Natural killer cell (primary cell): ENCODE measurements around the gene PLA2G6. TPM values are rescaled to one million over a fixed set of nuclear protein-coding genes. Genes with fewer than 3 reads are reported as not detected.

Experiments
- ATAC-seq, 3 donors: fragments of 150-1000 bp in 2 of 3; fragments of 200-7000 bp in 1 of 3; cut with Tn5 transposase; 1 replicate in 1 of 3; 2 replicates in 2 of 3; pipeline ENCODE4 v1.10.0; 2021; ENCODE audit warnings: mild to moderate bottlenecking in 2 of 3, moderate library complexity in 2 of 3
- DNase-seq, 2 donors: peaks; one replicate each; pipeline versions ENCODE4 v3.0.0 to v3.0.0-alpha.2; 2013 to 2021; ENCODE audit warnings: mixed read lengths in 1 of 2
- H3K27ac ChIP-seq: one replicate; pipeline ENCODE4 v1.5.1; 2013; ENCODE audit warnings: mild to moderate bottlenecking, low read length
- H3K27me3 ChIP-seq: one replicate; pipeline ENCODE4 v1.6.1; 2013; ENCODE audit warnings: low read length; ENCODE audit not compliant: control insufficient read depth, insufficient read depth
- H3K36me3 ChIP-seq: one replicate; pipeline ENCODE4 v1.6.1; 2013; ENCODE audit warnings: low read length; ENCODE audit not compliant: control insufficient read depth, insufficient read depth
- H3K4me1 ChIP-seq: one replicate; pipeline ENCODE4 v1.6.1; 2013; ENCODE audit warnings: low read length; ENCODE audit not compliant: control insufficient read depth, insufficient read depth
- H3K4me3 ChIP-seq: one replicate; pipeline ENCODE4 v1.5.1; 2013; ENCODE audit warnings: low read length
- H3K9me3 ChIP-seq: one replicate; pipeline ENCODE4 v1.6.1; 2013; ENCODE audit warnings: low read length; ENCODE audit not compliant: control insufficient read depth, insufficient read depth
- H3K27ac Mint-ChIP-seq, 2 donors: one replicate each; pipeline ENCODE4 v1.8.0; 2022; ENCODE audit warnings: mild to moderate bottlenecking in 2 of 2, mixed read lengths in 2 of 2, moderate library complexity in 1 of 2
- H3K27me3 Mint-ChIP-seq, 2 donors: one replicate each; pipeline ENCODE4 v1.8.0; 2022; ENCODE audit warnings: low read depth in 2 of 2, mixed read lengths in 2 of 2
- H3K36me3 Mint-ChIP-seq: one replicate; pipeline ENCODE4 v1.8.0; 2022; ENCODE audit warnings: mixed read lengths
- H3K4me1 Mint-ChIP-seq, 2 donors: one replicate each; pipeline ENCODE4 v1.8.0; 2022; ENCODE audit warnings: mixed read lengths in 2 of 2
- H3K4me3 Mint-ChIP-seq: one replicate; pipeline ENCODE4 v1.8.0; 2022; ENCODE audit warnings: mild to moderate bottlenecking, moderate library complexity, mixed read lengths
- H3K9me3 Mint-ChIP-seq, 2 donors: one replicate each; pipeline ENCODE4 v1.8.0; 2022; ENCODE audit warnings: mixed read lengths in 2 of 2
- WGBS: methylation state at CpG from one replicate; pipeline ENCODE4 v1.1.7; 2013; ENCODE audit warnings: missing lambda C conversion rate; ENCODE audit not compliant: insufficient coverage; 5-methylcytosine and 5-hydroxymethylcytosine counted together
- intact Hi-C: fragments of 100-400 bp; cut with micrococcal nuclease; formaldehyde crosslinking; loops from one replicate; pipeline ENCODE4 v1.14.2; 2022
- total RNA-seq, 4 donors: library from RNA; stranded (reverse); fragments of 120-200 nt in 1 of 4; gene quantifications; one replicate each; pipeline versions ENCODE4 v1.2.3 to v1.2.4, GENCODE V29; 2013 to 2022
- TF ChIP-seq, protein P1 (sequence below): fragments of 200-600 bp; IDR thresholded peaks from one replicate; pipeline ENCODE4 v1.8.0; 2022; ENCODE audit warnings: antibody characterized with exemption

The PLA2G6 gene
- total RNA-seq, 3 donors from 2014 or later (not counting 1 experiment from before 2014, with no cell fraction given): 137 to 167 (median 145) TPM

DNA sequence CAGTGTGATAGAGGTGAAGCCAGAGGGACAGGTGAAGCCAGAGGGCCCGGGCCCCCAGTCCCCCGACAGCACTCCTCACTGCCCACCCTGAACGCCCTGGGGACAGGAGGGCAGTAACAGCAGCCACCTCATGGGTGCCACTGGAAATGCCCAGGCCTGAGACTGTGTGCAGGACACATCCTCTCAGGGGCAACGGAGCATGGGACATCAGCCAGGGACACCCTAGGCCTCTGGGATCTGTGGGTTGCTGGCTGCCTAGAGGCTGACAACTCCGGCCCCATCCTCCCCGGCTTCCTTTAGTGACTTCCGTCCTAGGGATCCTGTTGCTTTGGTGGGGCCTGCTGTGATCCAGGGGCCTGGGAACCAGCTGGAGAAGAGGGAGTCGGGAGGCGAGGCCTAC, 53.8 kb downstream of the PLA2G6 start:
- Histone ChIP-seq H3K27ac (no peak overlapping the region), H3K9me3 (no peaks in the 10 kb centered on the region), H3K4me3 (no peak overlapping the region), H3K36me3 (peaks cover 50% of the 10 kb centered on the region), H3K4me1 (peaks cover 7% of the 10 kb centered on the region), H3K27me3 (no peaks in the 10 kb centered on the region)
- WGBS: 92% methylated on average over 9 of the region's 9 CpGs
- no peak overlapping the region for H3K4me3 Mint-ChIP-seq
- H3K4me1 Mint-ChIP-seq: peaks cover 5 to 6% of the 10 kb centered on the region in 2 donors
- TF ChIP-seq, protein P1, sequence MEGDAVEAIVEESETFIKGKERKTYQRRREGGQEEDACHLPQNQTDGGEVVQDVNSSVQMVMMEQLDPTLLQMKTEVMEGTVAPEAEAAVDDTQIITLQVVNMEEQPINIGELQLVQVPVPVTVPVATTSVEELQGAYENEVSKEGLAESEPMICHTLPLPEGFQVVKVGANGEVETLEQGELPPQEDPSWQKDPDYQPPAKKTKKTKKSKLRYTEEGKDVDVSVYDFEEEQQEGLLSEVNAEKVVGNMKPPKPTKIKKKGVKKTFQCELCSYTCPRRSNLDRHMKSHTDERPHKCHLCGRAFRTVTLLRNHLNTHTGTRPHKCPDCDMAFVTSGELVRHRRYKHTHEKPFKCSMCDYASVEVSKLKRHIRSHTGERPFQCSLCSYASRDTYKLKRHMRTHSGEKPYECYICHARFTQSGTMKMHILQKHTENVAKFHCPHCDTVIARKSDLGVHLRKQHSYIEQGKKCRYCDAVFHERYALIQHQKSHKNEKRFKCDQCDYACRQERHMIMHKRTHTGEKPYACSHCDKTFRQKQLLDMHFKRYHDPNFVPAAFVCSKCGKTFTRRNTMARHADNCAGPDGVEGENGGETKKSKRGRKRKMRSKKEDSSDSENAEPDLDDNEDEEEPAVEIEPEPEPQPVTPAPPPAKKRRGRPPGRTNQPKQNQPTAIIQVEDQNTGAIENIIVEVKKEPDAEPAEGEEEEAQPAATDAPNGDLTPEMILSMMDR: no peak
- no peaks in the 10 kb centered on the region for H3K27me3 Mint-ChIP-seq
- DNase-seq: no peak
- H3K27ac Mint-ChIP-seq: no peak overlapping the region
- no peaks in the 10 kb centered on the region for H3K9me3 Mint-ChIP-seq
- no peaks in the 10 kb centered on the region for H3K36me3 Mint-ChIP-seq
- intact Hi-C loops: no loop called here
- no peak for ATAC-seq

DNA sequence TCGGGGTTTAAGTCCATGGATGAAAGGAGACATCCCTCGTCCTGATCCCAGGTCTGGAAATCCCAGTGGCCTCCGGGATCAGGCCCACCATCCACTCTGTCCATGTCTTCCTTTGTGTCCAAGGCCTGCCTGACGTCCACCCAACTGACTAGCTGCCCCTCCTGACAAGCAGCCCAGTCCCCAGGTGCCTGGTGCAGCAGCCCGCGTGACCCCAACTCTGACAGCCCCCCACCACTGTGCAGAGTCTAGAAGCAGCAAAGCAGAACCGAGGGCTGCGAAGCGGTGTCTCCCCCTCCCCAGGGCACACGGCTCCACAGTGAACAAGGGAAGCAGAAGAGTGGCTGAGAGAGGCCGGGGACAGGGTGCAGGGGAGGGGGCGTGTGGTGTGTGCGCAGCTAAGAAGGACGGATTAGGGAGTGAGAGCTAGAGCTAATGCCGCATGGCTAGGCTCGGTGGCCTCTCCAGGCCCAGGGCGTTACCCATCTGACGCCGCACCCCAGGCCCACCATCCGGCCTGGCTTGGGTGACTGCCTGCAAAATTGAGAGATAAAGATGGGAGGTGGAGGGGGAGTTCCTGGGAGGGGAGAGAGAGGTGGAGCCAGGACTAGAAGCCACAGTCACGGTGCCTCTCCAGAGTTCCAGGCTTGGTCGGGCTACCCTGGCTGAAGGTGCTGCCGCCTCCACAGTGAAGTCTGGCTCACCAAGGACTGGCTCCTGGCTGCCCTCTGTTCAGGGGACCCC, 54.5 kb downstream of the PLA2G6 start:
- ATAC-seq (no peak), DNase-seq (no peak)
- 93% methylated on average over 23 of the region's 23 CpGs for WGBS
- no peaks in the 10 kb centered on the region for H3K9me3 ChIP-seq
- H3K36me3 ChIP-seq: peaks cover 42% of the 10 kb centered on the region
- intact Hi-C loops: no loop called here
- Mint-ChIP-seq H3K9me3 (no peaks in the 10 kb centered on the region), H3K4me3 (no peak overlapping the region), H3K36me3 (no peaks in the 10 kb centered on the region), H3K4me1 (peaks cover 5 to 6% of the 10 kb centered on the region in 2 donors), H3K27ac (peak overlapping the region in 1 of 2 donors; percentile 59), H3K27me3 (no peaks in the 10 kb centered on the region)
- no peak overlapping the region for H3K4me3 ChIP-seq
- H3K4me1 ChIP-seq: peaks cover 7% of the 10 kb centered on the region
- H3K27ac ChIP-seq: no peak overlapping the region
- no peaks in the 10 kb centered on the region for H3K27me3 ChIP-seq
- TF ChIP-seq, protein P1: no peak

DNA sequence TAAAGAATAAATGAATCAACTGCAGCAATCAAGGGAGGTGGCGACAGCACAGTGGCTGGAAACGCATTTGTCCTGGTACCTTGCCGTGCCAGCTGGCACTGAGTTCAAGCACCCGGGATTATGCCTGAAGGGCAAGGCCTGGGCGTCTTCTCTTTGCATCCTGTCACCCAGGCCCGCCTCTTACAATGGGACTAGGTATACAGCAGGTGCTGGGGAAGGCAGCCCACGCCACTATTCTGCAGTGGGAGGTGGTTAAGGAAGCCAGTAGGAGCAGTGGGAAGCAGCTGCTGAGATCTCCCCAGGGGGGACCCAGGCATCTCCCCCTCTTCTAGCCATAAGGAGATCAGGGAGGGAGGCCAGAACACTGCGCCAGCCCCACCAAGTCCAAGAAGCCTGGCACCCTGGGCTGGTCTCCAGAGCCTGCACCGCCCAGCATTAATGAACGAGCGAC, 55.9 kb downstream of the PLA2G6 start:
- H3K27ac Mint-ChIP-seq: no peak overlapping the region
- no peak overlapping the region for H3K4me3 Mint-ChIP-seq
- Histone ChIP-seq H3K4me1 (peaks cover 7% of the 10 kb centered on the region), H3K36me3 (peaks cover 37% of the 10 kb centered on the region), H3K4me3 (no peak overlapping the region), H3K27me3 (no peaks in the 10 kb centered on the region), H3K27ac (no peak overlapping the region), H3K9me3 (no peaks in the 10 kb centered on the region)
- intact Hi-C loops: no loop called here
- no peaks in the 10 kb centered on the region for H3K36me3 Mint-ChIP-seq
- ATAC-seq (no peak), DNase-seq (no peak)
- no peaks in the 10 kb centered on the region for H3K27me3 Mint-ChIP-seq
- peaks cover 5 to 6% of the 10 kb centered on the region in 2 donors for H3K4me1 Mint-ChIP-seq
- H3K9me3 Mint-ChIP-seq: no peaks in the 10 kb centered on the region
- WGBS: 94% methylated on average over 11 of the region's 11 CpGs
- TF ChIP-seq, protein P1: no peak
